Ectodermal cell (in vitro differentiated cells): ENCODE measurements around the gene HDAC2.
A peak's percentile ranks its signal among the peaks of the same experiment; 100 is the strongest.

Source experiments
- H3K27ac ChIP-seq: 2 replicates; pipeline ENCODE4 v1.7.0; 2013; ENCODE audit warnings: mild to moderate bottlenecking, low read depth, low read length; ENCODE audit not compliant: insufficient read depth, poor library complexity, severe bottlenecking
- H3K27me3 ChIP-seq: 2 replicates; pipeline ENCODE4 v1.7.0; 2013; ENCODE audit warnings: mild to moderate bottlenecking, low read length; ENCODE audit not compliant: insufficient read depth, control insufficient read depth, poor library complexity, severe bottlenecking
- H3K36me3 ChIP-seq: one replicate; pipeline ENCODE4 v1.7.0; 2013; ENCODE audit warnings: low read length; ENCODE audit not compliant: control insufficient read depth, insufficient read depth
- H3K4me1 ChIP-seq: one replicate; pipeline ENCODE4 v1.7.0; 2013; ENCODE audit warnings: low read length; ENCODE audit not compliant: control insufficient read depth, insufficient read depth
- H3K4me3 ChIP-seq: 2 replicates; pipeline ENCODE4 v1.7.0; 2013; ENCODE audit warnings: low read depth, low read length, control low read depth; ENCODE audit not compliant: insufficient read depth
- H3K9me3 ChIP-seq: 2 replicates; pipeline ENCODE4 v1.7.0; 2013; ENCODE audit warnings: mild to moderate bottlenecking, low read length, moderate library complexity; ENCODE audit not compliant: control insufficient read depth
- WGBS, 2 experiments: methylation state at CpG; one replicate each; pipeline ENCODE4 v1.1.7; 2013; ENCODE audit warnings: missing lambda C conversion rate in 2 of 2; 5-methylcytosine and 5-hydroxymethylcytosine counted together

HDAC2 gene

GRCh38 chr6:113978084-113978675 lies 7.2 kb upstream of the HDAC2 start:
- Histone ChIP-seq H3K4me3 (no peak overlapping the region), H3K9me3 (no peaks in the 10 kb centered on the region), H3K27ac (no peak overlapping the region), H3K36me3 (no peaks in the 10 kb centered on the region), H3K4me1 (no peaks in the 10 kb centered on the region), H3K27me3 (no peaks in the 10 kb centered on the region)
- 100% methylated on average over 3 of the region's 3 CpGs for WGBS, 2 experiments

GRCh38 chr6:113976806-113977205 lies 5.9 kb upstream of the HDAC2 start:
- WGBS, 2 experiments = 94% methylated on average over 2 of the region's 2 CpGs
- H3K27ac ChIP-seq = no peak overlapping the region
- H3K36me3 ChIP-seq = no peaks in the 10 kb centered on the region
- no peaks in the 10 kb centered on the region for H3K4me1 ChIP-seq
- no peaks in the 10 kb centered on the region for H3K9me3 ChIP-seq
- no peak overlapping the region for H3K4me3 ChIP-seq
- H3K27me3 ChIP-seq = no peaks in the 10 kb centered on the region

GRCh38 chr6:113971741-113972140 lies 793 bp upstream of the HDAC2 start:
- WGBS, 2 experiments = 92 to 96% methylated on average over 2 of the region's 2 CpGs
- H3K27ac ChIP-seq = no peak overlapping the region
- H3K4me3 ChIP-seq = peak overlapping the region; percentile 96
- H3K27me3 ChIP-seq = no peaks in the 10 kb centered on the region
- peaks cover 4% of the 10 kb centered on the region for H3K4me1 ChIP-seq
- no peaks in the 10 kb centered on the region for H3K36me3 ChIP-seq
- H3K9me3 ChIP-seq = no peaks in the 10 kb centered on the region

GRCh38 chr6:113969888-113970804 lies 802 bp downstream of the HDAC2 start:
- Histone ChIP-seq H3K36me3 (no peaks in the 10 kb centered on the region), H3K4me3 (peak overlapping the region; percentile 96), H3K9me3 (no peaks in the 10 kb centered on the region), H3K27me3 (no peaks in the 10 kb centered on the region), H3K4me1 (peaks cover 4% of the 10 kb centered on the region), H3K27ac (peak overlapping the region; percentile 98)
- 0% methylated on average over 70 of the region's 70 CpGs for WGBS, 2 experiments

- WGBS, 2 experiments = 41 to 45% methylated on average over 6 of the region's 6 CpGs
- Histone ChIP-seq H3K9me3 (no peaks in the 10 kb centered on the region), H3K36me3 (no peaks in the 10 kb centered on the region), H3K27me3 (no peaks in the 10 kb centered on the region), H3K4me3 (peak overlapping the region; percentile 96), H3K27ac (no peak overlapping the region), H3K4me1 (peaks cover 4% of the 10 kb centered on the region)
These were observed 2.5 kb downstream of the HDAC2 start for GRCh38 chr6:113968472-113968871.

GRCh38 chr6:113967777-113968176 lies 3.2 kb downstream of the HDAC2 start:
- Histone ChIP-seq H3K4me1 (peaks cover 4% of the 10 kb centered on the region), H3K36me3 (no peaks in the 10 kb centered on the region), H3K27me3 (no peaks in the 10 kb centered on the region), H3K9me3 (no peaks in the 10 kb centered on the region), H3K4me3 (peak overlapping the region; percentile 5), H3K27ac (no peak overlapping the region)
- WGBS, 2 experiments = 11 to 22% methylated on average over 1 to 3 of the region's 3 CpGs

GRCh38 chr6:113960795-113961194 lies 10.2 kb downstream of the HDAC2 start:
- 100% methylated on average over 1 of the region's 2 CpGs; no CpG with 5 or more reads in 1 of the 2 experiments for WGBS, 2 experiments
- peaks cover 7% of the 10 kb centered on the region for H3K36me3 ChIP-seq
- no peaks in the 10 kb centered on the region for H3K27me3 ChIP-seq
- H3K4me3 ChIP-seq = no peak overlapping the region
- H3K9me3 ChIP-seq = no peaks in the 10 kb centered on the region
- H3K27ac ChIP-seq = no peak overlapping the region
- peaks cover 5% of the 10 kb centered on the region for H3K4me1 ChIP-seq

GRCh38 chr6:113959235-113959634 lies 11.7 kb downstream of the HDAC2 start:
- no peaks in the 10 kb centered on the region for H3K27me3 ChIP-seq
- no peak overlapping the region for H3K27ac ChIP-seq
- peaks cover 5% of the 10 kb centered on the region for H3K4me1 ChIP-seq
- H3K9me3 ChIP-seq = no peaks in the 10 kb centered on the region
- H3K36me3 ChIP-seq = peaks cover 16% of the 10 kb centered on the region
- H3K4me3 ChIP-seq = no peak overlapping the region
- WGBS, 2 experiments = 100% methylated on average over 1 of the region's 1 CpG; no CpG with 5 or more reads in 1 of the 2 experiments

- peaks cover 44% of the 10 kb centered on the region for H3K36me3 ChIP-seq
- H3K27me3 ChIP-seq = no peaks in the 10 kb centered on the region
- H3K9me3 ChIP-seq = no peaks in the 10 kb centered on the region
- WGBS, 2 experiments = 88 to 92% methylated on average over 1 of the region's 1 CpG
- no peak overlapping the region for H3K27ac ChIP-seq
- no peak overlapping the region for H3K4me3 ChIP-seq
- H3K4me1 ChIP-seq = no peaks in the 10 kb centered on the region
These were observed 16.3 kb downstream of the HDAC2 start for GRCh38 chr6:113954653-113955052.

- Histone ChIP-seq H3K27me3 (no peaks in the 10 kb centered on the region), H3K27ac (no peak overlapping the region), H3K36me3 (peaks cover 44% of the 10 kb centered on the region), H3K9me3 (no peaks in the 10 kb centered on the region), H3K4me3 (no peak overlapping the region), H3K4me1 (no peaks in the 10 kb centered on the region)
These were observed 17.6 kb downstream of the HDAC2 start for GRCh38 chr6:113953346-113953745.
